OCI-LY3 (cell line): ENCODE measurements around the gene BCAR1.

ENCODE experiments used
- CTCF ChIP-seq: fragments of 200-600, 300-600 bp; sonication (generic); IDR thresholded peaks from 2 replicates; pipeline ENCODE4 v1.5.1; 2014; ENCODE audit warnings: antibody characterized with exemption, low read length, low read depth
- EZH2phosphoT487 ChIP-seq: fragments of 200-600 bp; shearing (Covaris generic); IDR thresholded peaks from 2 replicates; pipeline ENCODE4 v1.6.1; 2018; ENCODE audit warnings: antibody characterized with exemption, mixed run types, low read depth

GRCh38 chr16:75229172-75230031 is 22.0 kb downstream of the BCAR1 start:
- TF ChIP-seq EZH2phosphoT487 (no peak), CTCF (no peak)
